ENCODE measurements around the gene LRRC1.

The LRRC1 gene

GRCh38 chr6:53929041-53929820 is 134.4 kb downstream of the LRRC1 start:
- no peak for DNase-seq

DNA sequence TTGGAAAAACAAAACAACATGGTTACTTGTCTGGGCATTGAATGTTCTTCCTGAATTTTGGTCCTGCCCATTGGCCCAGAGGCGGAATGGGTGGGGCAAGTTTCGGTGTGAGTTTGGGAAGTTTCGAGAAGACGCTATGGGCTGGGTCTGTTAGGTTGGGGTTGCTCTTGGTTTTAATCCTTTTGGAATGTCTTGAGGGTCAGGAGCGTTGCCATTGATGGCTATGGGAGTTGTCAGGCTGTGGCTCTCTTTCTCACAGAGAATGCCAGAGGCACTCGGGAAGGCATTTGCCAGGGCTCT is 135.0 kb downstream of the LRRC1 start:
- no peak for DNase-seq

DNA sequence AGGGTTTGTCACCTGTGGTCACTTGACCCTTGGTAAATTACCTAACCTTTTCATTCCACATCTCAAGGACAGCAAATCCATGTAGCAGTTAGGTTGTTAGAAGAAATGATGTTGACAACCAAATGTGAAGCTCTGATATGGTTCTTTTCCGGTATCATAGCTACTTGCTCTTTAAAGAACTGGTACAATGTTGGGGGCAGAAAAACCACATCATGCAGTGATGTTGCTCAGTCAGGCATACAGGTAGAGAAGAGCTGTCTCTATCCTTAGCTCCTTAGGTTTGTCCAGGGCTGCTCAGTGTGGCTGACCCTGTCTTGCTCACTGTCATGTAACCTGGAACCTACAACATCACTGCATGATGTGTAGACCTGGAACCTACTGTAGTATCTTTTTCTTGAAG is 135.5 kb downstream of the LRRC1 start:
- no peak for DNase-seq

- no peak for DNase-seq
These were observed 136.3 kb downstream of the LRRC1 start for GRCh38 chr6:53931086-53931485.

GRCh38 chr6:53932516-53932915 is 137.7 kb downstream of the LRRC1 start:
- DNase-seq, result no peak

DNA sequence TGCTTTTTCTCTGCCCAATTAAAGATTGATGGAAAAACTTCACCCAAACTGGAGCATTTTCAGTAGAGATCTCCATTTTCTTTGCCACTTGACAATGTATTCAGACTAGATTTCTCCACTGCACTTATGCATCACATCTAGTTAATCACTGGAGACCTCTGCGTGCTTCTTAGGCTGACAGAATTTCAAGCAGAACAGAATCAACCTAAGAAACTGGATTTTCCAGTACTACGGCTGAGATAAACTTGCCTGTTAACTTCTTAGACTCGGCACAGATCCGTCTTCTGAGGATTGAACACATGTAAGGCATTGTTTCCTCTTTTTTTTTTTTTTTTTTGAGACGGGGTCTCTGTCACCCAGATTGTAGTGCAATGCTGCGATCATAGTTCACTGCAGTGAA is 139.2 kb downstream of the LRRC1 start:
- no peak for DNase-seq

DNA sequence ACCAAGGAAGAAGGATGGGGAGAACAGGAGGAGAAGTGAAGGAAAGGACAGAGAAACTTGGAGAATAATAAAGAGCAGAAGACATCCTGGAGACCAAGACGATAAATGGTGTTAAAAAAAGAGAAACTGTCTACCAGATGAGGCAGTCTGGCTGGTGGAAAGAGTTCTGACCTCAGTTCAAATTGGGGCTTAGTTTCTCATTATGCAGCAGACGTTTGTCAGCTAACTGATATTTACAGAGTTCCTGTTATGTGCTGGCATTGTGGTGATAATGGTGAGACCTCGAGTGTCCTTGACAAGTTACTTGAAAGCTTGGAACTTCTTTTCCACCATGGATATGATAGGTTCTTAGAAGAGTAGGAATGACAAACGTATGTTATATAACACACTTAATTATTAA is 142.7 kb downstream of the LRRC1 start:
- no peak for DNase-seq

DNA sequence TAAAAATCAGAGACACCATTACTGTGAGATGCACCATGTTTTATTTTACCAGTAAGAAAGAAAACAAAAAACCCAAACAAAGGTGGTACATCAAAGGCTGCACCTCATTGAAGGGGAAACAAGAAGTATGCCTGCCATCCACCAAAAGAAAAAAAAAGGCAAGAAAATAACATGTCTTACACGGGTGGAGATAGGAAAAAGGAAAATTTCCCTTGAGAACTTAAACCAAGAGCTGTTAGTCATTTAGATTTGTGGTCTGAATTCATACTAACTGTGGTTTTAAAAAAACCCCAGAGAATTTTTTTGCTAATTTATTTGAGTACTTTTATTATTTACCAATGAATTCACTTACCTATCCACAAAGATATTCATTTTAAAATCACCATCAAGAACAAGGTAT is 144.0 kb downstream of the LRRC1 start:
- no peak for DNase-seq

- no peak for DNase-seq
These were observed 145.0 kb downstream of the LRRC1 start for GRCh38 chr6:53939830-53940229.

- no peak for DNase-seq
These were observed 148.6 kb downstream of the LRRC1 start for GRCh38 chr6:53943395-53943794.

DNA sequence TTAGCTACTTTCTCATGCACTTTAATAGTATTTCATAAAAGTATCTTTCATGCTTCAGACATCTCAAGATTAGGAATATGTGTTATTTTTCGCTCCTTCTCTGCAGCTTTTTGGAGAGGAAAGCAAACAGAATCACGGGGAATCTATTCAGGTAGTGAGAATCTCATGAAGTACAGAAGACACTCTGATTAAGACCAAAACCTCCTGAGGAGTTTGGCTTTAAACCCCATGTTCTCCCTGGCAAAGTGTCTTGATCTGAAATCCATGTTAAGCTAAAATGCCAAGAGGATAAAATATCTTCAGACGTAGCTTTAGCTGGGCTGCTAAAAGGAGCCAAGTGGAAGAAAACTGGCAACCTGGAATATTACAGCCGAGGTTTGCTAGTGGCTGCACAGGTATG is 149.3 kb downstream of the LRRC1 start:
- DNase-seq, result no peak

DNA sequence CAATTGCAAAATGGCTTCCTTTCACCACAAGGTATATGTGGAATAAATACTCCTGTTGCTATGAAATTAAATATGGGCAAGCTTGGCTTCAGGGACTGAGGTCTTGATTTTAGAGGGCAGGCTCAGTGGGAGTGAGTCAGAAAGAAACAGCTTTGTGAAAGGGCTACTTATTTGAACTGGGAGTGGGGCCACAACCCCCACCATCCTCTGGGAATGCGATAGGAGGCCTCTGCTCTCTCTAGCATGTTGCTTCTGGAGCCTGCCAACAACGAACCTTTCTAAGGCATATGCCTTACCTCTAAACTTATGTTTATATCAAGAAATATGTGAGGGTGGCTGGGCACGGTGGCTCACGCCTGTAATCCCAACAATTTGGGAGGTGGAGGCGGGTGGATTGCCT is 149.7 kb downstream of the LRRC1 start:
- no peak for DNase-seq

DNA sequence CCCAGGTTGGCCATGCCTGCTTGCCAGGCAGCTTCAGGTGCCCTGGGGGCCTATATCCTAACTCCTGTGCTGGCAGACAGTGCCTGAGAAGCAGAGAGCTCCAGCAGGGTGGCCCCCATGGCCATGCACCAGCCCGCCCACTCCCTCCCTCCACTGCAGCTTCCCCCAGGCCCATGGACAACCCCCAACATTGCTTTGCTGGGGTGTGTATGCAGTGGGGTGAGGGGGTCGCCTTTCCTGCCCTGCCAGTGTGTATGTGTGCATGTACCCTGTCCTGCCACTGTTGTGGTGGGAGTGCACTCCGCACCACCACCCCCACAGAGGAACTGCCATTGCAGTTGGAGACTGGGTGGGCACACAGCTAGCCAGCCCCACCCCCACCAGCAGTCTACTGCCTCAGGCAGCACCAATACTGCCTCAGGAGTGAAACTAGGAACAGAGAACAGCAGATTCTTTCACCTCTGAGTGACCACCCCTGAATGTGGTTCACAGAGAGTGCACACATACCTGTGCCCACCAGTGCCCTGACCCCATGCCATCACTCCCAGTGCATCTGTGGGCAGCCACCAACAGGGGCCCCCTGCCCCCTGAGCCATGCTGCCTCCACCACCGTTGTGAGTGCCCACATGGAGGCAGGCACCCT is 151.1 kb downstream of the LRRC1 start:
- DNase-seq, result no peak

DNA sequence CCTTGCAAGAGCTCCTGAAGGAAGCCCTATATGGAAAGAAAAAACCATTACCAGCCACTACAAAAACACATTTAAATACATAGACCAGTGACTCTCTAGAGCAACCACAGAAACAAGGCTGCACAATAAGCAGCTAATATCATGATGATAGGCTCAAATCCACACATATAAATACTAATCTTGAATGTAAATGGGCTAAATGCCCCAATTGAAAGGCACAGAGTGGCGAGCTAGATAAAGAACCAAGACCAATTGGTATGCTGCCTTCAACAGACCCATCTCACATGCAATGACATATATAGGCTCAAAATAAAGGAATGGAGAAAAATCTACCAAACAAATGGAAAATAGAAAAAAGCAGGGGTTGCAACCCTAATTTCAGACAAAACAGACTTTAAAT is 153.0 kb downstream of the LRRC1 start:
- no peak for DNase-seq

DNA sequence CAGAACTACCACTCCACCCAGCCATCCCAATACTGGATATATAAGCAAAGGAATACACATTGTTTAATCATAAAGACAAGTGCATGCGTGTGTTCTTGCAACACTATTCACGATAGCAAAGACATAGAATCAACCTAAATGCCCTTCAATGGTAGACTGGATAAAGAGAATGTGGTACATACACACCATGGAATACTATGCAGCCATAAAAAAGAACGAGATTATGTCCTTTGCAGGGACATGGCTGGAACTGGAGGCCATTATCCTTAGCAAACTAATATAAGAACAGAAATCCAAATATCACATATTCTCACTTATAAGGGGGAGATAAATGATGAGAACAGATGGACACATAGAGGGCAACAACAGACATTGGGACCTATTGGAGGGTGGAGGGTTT is 156.6 kb downstream of the LRRC1 start:
- no peak for DNase-seq

DNA sequence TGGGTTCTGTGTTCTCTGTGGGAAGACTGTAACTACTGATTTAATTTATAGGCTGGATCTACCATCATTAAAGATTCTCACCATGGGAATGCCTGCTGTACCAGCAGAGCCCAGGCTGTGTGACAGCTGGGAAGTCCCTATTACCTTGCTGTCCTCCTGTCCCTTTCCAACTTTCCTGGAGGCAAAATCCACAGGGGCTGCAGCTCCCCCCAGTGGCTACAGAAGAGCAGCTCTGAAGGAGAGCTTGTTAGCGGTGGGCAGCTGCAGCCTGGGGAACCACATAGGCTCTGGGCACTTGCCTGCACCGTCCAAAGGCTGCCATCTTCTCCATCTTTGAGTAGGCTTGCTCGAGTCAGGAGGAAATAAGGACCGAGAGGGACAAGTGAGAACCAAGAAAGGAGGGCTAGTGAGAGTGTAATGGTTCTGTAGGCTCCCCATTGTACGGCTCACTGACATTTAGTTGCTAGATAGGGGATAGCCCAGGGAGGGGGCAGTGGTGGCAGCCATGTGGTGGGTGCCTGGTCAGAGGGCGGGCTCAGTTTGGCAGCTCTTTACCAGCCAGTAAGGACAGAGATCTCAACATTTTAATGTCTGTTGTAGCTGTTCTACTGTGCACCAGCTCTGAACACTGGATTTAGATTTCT is 161.4 kb downstream of the LRRC1 start:
- DNase-seq, result no peak

- no peak for DNase-seq
These were observed 162.0 kb downstream of the LRRC1 start for GRCh38 chr6:53956804-53957203.

GRCh38 chr6:53959717-53960116 is 164.9 kb downstream of the LRRC1 start:
- no peak for DNase-seq

- no peak for DNase-seq
These were observed 165.5 kb downstream of the LRRC1 start for GRCh38 chr6:53960311-53960710.

DNA sequence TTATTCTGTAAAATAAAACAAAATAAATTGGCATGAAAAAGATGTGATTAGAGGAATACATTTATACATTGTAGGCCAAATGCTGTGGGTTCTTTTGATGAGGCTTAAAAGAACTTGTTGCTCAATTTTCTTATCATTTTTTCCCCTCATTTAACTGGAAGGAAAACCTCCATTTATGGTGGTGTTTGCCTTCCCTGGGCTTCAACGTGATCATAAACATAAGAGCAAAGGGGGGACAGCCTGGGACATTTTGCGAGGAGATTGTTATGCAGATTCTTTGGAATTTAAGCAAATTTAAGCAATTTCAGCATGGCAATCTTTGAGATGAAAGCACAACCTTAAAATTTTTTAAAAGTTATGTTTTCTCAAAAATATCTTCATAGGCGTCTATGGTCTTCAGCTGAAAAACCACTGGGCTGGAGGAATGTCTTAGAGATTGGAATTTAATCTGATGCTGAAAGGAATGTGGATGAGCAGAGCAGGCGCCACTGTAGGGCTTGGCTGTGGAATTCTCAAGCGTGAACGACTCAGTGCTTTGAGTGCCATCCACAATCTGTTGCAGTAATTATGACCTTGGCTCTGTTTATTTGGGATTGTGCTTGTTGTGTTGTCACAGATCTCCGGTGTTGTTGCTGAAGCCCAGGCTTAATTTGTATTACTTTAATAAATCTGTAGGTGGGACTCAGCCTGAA is 167.0 kb downstream of the LRRC1 start:
- no peak for DNase-seq

- no peak for DNase-seq
These were observed 167.8 kb downstream of the LRRC1 start for GRCh38 chr6:53962646-53963045.

DNA sequence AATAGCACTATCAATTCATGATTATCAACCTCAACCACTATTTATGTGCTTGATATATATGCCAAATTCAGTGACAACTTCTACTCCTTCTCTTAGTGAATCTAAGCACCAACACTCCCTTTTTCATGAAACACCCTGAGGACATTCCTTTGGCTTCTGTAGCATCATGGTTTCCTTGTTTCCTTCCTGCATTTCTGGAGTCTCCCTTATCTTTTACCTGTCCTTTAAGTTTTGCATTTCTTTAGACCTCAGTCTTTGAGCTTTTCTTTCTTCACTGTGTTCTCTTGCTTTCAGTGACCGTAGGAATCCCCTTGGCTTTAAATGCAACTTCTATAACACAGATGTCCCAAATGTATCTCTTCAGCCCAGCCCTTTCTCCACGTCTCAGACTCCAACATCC is 172.6 kb downstream of the LRRC1 start:
- DNase-seq, result no peak
